GM21515 (cell line): ENCODE measurements around the gene CHRM4.

Experiments
- ATAC-seq: cut with Tn5 transposase; IDR thresholded peaks from one replicate; pipeline ENCODE4 v1.9.1; 2021; ENCODE audit not compliant: unreplicated experiment

CHRM4 gene

DNA sequence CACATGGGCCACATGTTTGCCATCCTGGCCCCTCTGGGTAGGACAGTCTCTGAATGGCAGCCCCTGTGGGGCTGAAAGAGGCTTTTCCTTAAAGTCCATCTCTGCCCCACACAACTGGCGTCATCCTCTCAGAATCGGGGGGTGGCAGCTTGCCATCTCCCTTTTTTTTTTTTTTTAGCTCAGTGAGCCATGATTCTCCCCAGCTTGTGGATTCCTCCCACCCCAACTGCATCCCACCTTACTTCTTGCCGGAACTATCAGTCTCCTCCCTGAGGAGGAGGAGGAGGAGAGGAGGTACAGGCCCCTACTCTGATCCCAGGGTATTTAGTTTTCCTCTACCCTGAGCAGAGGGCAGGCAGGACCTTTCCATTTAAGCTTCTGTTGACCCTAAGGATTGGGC is 40.9 kb downstream of the CHRM4 start:
- ATAC-seq: no peak

- no peak for ATAC-seq
Observed at GRCh38 chr11:46348566-46349401, 42.8 kb downstream of the CHRM4 start.

DNA sequence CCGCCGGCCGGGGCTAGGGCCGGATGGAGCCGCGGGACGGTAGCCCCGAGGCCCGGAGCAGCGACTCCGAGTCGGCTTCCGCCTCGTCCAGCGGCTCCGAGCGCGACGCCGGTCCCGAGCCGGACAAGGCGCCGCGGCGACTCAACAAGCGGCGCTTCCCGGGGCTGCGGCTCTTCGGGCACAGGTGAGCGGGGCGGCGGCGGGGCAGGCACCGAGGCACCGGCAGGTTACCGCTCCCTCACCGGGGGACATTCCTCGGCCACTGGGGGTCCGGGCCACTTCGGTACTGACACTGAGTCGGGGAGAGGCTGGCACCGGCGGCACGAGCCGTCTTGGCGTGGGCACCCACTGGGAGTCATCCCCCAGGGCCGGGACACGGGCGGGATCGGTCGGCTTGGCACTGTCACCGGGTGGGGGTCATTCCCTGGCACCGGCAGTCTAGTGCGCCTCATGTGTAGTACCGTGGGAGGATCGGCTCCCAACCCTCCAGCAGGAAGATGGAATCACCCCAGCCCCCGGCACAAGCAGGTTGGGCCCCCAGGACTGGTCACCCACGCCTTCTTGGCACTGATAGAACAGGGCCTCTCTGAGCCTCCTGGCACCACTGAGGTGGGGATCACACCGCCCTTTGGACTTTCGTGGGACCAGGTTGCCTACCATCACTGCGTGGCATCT is 43.8 kb downstream of the CHRM4 start:
- ATAC-seq: peak; percentile 4

DNA sequence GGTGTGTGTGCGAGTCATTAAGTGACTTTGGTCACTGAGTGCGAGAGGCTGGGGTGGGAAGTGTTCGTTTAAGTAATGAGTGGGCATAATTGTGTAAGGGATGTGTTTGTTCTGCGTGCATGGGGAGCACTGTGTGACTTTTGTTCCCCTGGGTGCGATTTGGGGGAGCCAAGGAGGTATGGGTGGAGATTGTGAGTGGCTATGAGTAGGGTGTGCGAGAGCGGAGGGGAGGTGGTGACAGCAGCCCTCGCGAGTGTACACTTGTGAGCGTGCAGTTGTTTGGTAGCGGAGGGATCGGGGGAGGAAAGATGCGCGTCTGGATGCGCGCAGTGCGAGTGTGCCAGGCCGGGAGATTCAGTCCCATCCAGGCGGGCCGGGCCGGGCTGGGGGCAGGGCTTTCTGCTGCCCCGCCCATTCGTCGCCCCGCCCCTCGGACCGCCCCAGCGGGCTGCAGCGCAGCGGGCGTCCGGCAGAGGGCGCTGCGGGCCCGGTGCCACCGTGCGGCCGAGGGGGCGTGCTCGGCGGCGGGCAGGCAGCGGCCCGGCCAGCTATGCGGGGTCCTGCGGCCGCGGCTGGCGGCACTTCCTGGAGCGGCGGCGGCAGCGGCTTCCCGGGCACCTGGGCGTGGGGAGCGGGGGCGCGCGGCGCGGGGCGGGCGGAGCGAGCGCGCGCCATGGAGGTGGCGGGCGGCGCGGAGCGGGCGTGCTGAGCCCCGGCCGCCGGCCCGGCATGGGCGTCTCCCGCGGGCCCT is 44.5 kb downstream of the CHRM4 start, which contains the start of gene DGKZ:
DGKZ (plus strand) TSS at position 578 of the 751 bp plus-strand sequence. CDS start 197 bp downstream, outside the sequence.
- ATAC-seq: peak; percentile 69

DNA sequence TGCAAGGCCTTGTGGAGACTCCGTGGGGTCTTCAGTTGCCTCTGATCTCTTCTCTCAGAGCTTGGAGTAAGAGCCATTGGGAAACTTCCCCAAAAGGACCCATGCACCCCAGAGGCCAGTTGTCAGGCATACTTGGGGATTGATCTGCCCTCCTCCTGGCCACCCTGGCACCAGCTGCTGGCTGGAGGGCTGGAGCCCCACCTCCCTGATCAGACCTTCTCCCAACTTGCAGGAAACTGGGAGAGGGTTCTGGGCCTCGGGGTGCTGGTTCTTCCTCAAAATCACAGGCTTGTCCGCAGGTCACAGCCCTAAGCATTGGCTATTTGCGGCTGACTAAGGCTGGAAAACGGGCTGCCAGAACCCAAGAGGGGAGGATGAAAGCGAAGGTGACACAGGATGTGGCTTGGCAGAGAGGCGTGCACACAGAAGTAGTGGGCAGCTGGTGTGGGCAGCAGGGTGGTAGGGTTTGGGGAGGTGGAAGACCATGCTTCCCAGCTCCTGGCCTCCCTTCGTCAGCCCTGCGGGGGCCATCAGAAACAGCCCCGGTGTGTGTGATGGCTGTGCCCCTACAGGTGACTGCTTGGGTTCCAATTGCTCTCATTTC is 45.6 kb downstream of the CHRM4 start:
- ATAC-seq: no peak

DNA sequence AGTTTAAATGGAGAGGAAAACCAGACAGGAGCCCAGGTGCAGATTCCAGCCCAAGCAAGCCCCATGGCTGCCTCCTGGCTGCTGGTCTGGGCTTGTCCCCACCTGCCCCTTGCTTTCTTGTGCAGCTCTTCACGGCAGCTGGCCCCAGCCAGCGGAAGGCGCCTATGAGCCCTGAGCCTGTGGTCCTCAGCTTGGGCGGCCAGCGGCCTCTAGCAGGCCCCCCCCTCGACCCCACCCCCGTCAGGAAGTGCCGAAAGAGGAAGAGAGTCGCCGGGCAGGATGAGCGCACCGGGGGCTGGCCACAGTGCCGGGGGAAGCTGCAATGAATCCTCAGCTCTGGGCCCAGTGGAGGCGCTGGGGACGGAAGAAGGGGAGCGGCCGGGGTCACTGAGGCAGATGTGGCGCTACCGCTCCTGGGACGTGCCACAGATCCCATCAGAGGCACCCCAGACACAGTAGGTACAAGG is 46.4 kb downstream of the CHRM4 start:
- no peak for ATAC-seq

GRCh38 chr11:46343520-46343919 is 48.1 kb downstream of the CHRM4 start:
- no peak for ATAC-seq

GRCh38 chr11:46342239-46342638 is 49.3 kb downstream of the CHRM4 start:
- no peak for ATAC-seq

DNA sequence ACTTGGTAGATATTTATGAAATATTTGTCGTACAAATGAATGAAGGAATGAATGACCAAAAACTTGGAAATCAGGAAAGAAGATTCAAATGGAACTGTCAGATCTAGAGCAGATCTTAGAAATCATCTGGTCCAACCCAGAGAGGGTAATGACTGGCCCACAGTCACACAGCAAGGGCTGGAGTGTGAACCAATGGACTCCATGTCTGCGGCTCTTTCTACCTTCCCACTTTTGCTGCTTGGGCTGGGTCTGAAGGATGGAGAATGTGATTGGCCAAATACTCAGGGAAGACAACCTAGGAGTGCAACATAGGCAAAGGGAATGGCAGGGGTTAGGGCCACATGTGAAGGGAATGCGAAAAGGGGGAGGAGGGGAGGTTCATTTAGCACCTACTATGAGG is 50.1 kb downstream of the CHRM4 start:
- no peak for ATAC-seq

DNA sequence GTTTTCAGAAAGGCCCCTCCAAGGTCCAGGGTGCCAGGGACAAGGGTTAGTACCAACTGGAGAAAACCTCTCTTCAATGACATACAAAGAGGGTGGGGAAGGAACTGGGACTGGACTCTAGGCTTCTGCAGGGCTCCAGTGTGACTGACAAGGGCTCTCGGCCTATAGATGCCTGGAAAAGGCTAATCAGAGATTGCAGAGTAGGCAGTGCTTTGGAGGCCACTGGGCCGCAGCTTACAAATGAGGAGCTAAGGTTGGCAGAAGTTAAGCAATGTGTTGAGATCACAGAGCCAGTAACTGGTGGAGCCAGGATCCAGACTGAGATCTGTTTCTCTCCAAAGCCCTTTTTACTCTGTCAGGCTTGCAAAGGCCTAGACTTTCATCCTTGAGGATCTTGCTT is 51.8 kb downstream of the CHRM4 start:
- ATAC-seq: no peak

DNA sequence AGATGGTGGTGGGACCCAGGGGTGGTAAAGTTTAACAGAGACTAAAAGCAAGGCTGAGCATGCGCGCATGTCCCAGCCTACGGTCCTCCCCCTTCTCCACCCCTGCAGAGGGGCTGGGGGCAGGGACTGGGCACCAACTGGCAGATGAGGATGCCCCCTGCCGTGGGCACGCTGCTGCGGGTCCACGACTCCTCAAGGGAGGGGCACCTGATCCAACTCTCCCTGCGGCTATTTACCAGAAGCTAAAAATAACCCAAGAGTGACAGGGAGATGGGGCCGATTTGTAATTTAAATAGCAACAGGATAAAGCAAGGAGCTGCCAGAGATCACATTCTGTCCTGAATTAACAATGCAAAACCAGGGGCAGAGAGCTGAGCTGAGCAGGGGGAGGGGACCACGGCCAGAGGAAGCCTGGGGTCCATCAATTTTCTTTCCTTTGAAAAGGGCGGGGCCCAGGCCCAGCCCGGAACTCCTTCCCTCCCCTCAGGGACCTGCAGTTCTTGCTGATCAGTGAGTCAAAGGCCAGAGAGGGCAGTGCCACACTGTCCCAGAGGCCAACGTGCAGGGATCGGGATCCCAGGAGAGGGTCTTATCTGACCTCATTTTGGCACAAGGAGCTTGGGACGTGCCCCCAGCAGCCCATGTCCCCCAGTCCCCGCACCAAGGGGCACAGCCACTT is 52.4 kb downstream of the CHRM4 start:
- ATAC-seq: no peak

DNA sequence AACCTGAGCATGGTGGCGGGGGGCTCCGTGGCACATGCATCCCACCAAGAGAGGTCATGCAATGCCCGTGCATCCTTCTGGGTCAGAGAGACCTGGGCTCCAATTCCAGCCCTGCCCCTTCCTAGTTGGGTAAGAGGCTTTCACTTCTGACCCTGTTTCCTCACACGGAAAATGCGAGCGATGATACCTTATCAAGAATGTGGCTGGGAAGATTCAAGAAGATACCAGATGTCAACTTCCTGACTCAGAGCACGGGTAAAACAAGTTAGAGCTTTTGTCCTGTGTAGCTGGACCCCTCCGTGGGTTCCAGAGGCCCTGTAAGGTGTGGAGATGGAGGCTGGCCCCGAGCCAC is 53.0 kb downstream of the CHRM4 start:
- no peak for ATAC-seq

DNA sequence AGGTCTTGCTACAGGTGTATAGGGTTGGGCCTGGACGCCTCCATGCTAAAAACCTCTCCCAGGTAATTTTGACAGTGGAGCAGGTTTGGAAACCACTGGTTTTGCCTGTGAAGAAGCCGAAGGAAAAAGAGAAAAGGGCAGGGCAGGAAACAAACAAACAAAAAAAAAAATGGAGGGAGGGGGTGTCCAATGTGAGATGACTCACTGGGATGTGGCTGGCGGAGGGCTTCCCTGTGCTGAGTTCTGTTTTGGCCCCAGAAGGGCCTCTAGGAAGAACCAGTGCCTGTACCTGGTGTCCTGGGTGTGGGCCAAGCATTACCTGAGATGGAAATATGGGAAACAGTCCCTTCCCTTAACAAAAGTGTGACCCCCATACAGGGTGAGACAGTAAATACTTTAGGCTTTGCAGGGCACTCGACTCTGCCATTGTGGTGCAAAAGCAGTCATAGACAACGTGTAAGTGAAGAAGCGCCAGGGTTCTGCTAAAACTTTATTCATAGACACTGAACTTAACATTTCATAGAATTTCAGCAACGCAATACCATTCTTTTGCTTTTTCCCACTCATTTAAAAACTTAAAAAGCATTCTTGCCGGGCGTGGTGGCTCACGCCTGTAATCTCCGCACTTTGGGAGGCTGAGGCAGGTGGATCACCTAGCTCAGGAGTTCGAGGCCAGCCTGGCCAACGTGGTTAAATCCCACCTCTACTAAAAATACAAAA is 53.8 kb downstream of the CHRM4 start:
- no peak for ATAC-seq

DNA sequence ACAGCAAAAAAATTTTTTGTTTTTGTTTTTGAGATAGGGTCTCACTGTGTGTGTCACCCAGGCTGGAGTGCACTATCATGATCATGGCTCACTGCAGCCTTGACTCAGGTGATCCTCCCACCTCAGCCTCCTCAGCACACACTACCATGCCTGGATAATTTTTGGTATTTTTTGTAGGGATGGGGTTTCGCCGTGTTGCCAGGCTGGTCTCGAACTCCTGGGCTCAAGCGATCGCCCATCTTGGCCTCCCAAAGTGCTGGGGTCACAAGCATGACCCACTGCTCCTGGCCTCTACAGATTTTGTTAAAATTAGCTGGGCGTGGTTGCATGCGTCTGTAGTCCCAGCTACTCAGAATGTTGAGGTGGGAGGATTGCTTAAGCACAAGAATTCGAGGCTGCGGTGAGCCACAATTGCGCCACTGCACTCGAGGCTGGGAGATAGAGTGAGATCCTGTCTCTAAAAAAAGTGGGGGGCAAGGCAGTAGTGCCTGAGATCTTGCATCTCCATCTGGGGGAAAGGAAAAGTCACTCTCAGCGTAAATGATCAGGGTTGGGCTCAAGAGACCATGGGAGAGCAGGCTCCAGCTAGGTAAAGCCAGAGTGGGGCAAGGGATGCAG is 54.9 kb downstream of the CHRM4 start:
- no peak for ATAC-seq

- no peak for ATAC-seq
Observed at GRCh38 chr11:46335890-46336562, 55.5 kb downstream of the CHRM4 start.

- ATAC-seq: no peak
Observed at GRCh38 chr11:46335271-46335670, 56.3 kb downstream of the CHRM4 start.

- no peak for ATAC-seq
Observed at GRCh38 chr11:46334211-46334610, 57.4 kb downstream of the CHRM4 start.
